HG03575 (cell line): Measurements from ENCODE around the gene MAPKAP1.

Source experiments
- ATAC-seq: cut with Tn5 transposase; IDR thresholded peaks from one replicate; pipeline ENCODE4 v1.9.1; 2021; ENCODE audit not compliant: unreplicated experiment, insufficient number of reproducible peaks, low FRiP score; ENCODE audit errors: extremely low read depth

Gene MAPKAP1

GRCh38 chr9:125554726-125555125, 152.3 kb downstream of the MAPKAP1 start:
- no peak for ATAC-seq

- ATAC-seq: no peak
Observed at GRCh38 chr9:125551781-125552180, 155.2 kb downstream of the MAPKAP1 start.

GRCh38 chr9:125549891-125550885, 156.8 kb downstream of the MAPKAP1 start:
- ATAC-seq: no peak

- ATAC-seq: no peak
Observed at GRCh38 chr9:125549465-125549871, 157.5 kb downstream of the MAPKAP1 start.

- no peak for ATAC-seq
Observed at GRCh38 chr9:125549039-125549438, 158.0 kb downstream of the MAPKAP1 start.

- ATAC-seq: no peak
Observed at GRCh38 chr9:125548141-125548540, 158.9 kb downstream of the MAPKAP1 start.

GRCh38 chr9:125547368-125547767, 159.6 kb downstream of the MAPKAP1 start:
- no peak for ATAC-seq

- ATAC-seq: no peak
Observed at GRCh38 chr9:125545845-125546244, 161.2 kb downstream of the MAPKAP1 start.

GRCh38 chr9:125544988-125545651, 161.9 kb downstream of the MAPKAP1 start:
- ATAC-seq: no peak

GRCh38 chr9:125544484-125544883, 162.5 kb downstream of the MAPKAP1 start:
- no peak for ATAC-seq

- ATAC-seq: no peak
Observed at GRCh38 chr9:125541840-125542243, 165.2 kb downstream of the MAPKAP1 start.

GRCh38 chr9:125540497-125540896, 166.5 kb downstream of the MAPKAP1 start:
- no peak for ATAC-seq

GRCh38 chr9:125538092-125538473, 168.9 kb downstream of the MAPKAP1 start:
- no peak for ATAC-seq

GRCh38 chr9:125537442-125538091, 169.4 kb downstream of the MAPKAP1 start:
- no peak for ATAC-seq

- no peak for ATAC-seq
Observed at GRCh38 chr9:125536776-125537175, 170.2 kb downstream of the MAPKAP1 start.

GRCh38 chr9:125536167-125536772, 170.7 kb downstream of the MAPKAP1 start:
- no peak for ATAC-seq

GRCh38 chr9:125534971-125535701, 171.9 kb downstream of the MAPKAP1 start:
- ATAC-seq: no peak

- no peak for ATAC-seq
Observed at GRCh38 chr9:125532812-125533594, 174.0 kb downstream of the MAPKAP1 start.
